MM.1S (cell line): ENCODE data around the gene SMYD1.

ENCODE experiments used
- CTCF ChIP-seq: fragments of 300-600 bp; sonication (generic); IDR thresholded peaks from 2 replicates; pipeline ENCODE4 v1.5.1; 2016; ENCODE audit warnings: antibody characterized with exemption, low read length, mixed read lengths
- EZH2 ChIP-seq: fragments of 300-600 bp; sonication (generic); optimal IDR thresholded peaks from 2 replicates; pipeline ENCODE3; 2017; ENCODE audit warnings: low read depth, mild to moderate bottlenecking, antibody characterized with exemption, low read length, mixed read lengths

GRCh38 chr2:88048541-88048940 is 19.1 kb upstream of the SMYD1 start:
- TF ChIP-seq CTCF, result no peak
- TF ChIP-seq EZH2, result no peak
